Endodermal cell (in vitro differentiated cells): ENCODE results near the gene BBC3. TPM values are rescaled to one million over a fixed set of nuclear protein-coding genes. Genes with fewer than 3 reads are reported as not detected.
"Not testable (repeated sequence)": the region's sequence is repeated elsewhere in the genome, so short reads cannot be mapped to it uniquely, and the experiment has no call there.

Experiments
- DNase-seq: peaks from one replicate; pipeline ENCODE4 v3.0.0-alpha.2; 2017
- H3K27ac ChIP-seq: 2 replicates; pipeline ENCODE4 v1.5.1; 2013; ENCODE audit warnings: mild to moderate bottlenecking, low read depth, low read length, moderate library complexity
- H3K27me3 ChIP-seq: 2 replicates; pipeline ENCODE4 v1.6.1; 2013; ENCODE audit warnings: mild to moderate bottlenecking, low read length, moderate library complexity; ENCODE audit not compliant: insufficient read depth, control insufficient read depth, poor library complexity, severe bottlenecking
- H3K36me3 ChIP-seq: 2 replicates; pipeline ENCODE4 v1.7.0; 2013; ENCODE audit warnings: mild to moderate bottlenecking, low read length, moderate library complexity; ENCODE audit not compliant: control insufficient read depth, insufficient read depth
- H3K4me1 ChIP-seq: one replicate; pipeline ENCODE4 v1.7.0; 2013; ENCODE audit warnings: low read length; ENCODE audit not compliant: control insufficient read depth, insufficient read depth
- H3K4me3 ChIP-seq: 2 replicates; pipeline ENCODE4 v1.5.1; 2013; ENCODE audit warnings: mild to moderate bottlenecking, low read length, moderate library complexity
- H3K9ac ChIP-seq: 2 replicates; pipeline ENCODE4 v1.6.1; 2013; ENCODE audit warnings: mild to moderate bottlenecking, low read length, moderate library complexity; ENCODE audit not compliant: poor library complexity, severe bottlenecking; ENCODE audit errors: extremely low read depth
- H3K9me3 ChIP-seq: 2 replicates; pipeline ENCODE4 v1.6.1; 2013; ENCODE audit warnings: mild to moderate bottlenecking, low read length, moderate library complexity; ENCODE audit not compliant: control insufficient read depth
- H3K27ac Mint-ChIP-seq: 2 replicates; pipeline ENCODE4 v1.8.0; 2020; ENCODE audit warnings: mixed read lengths
- H3K27me3 Mint-ChIP-seq: 2 replicates; pipeline ENCODE4 v1.8.0; 2021; ENCODE audit warnings: mild to moderate bottlenecking, mixed read lengths; ENCODE audit not compliant: insufficient read depth
- H3K36me3 Mint-ChIP-seq: 2 replicates; pipeline ENCODE4 v1.8.0; 2020; ENCODE audit warnings: low read depth, mixed read lengths
- H3K4me1 Mint-ChIP-seq: 2 replicates; pipeline ENCODE4 v1.8.0; 2020; ENCODE audit warnings: mixed read lengths
- H3K4me3 Mint-ChIP-seq: 2 replicates; pipeline ENCODE4 v1.8.0; 2020; ENCODE audit warnings: mild to moderate bottlenecking, moderate library complexity, mixed read lengths
- H3K9me3 Mint-ChIP-seq: 2 replicates; pipeline ENCODE4 v1.8.0; 2020; ENCODE audit warnings: mild to moderate bottlenecking, mixed read lengths
- CTCF ChIP-seq: fragments of 200-600 bp; sonication (generic); conservative IDR thresholded peaks from 2 replicates; pipeline ENCODE4 v1.5.0; 2021; ENCODE audit warnings: antibody characterized with exemption, mild to moderate bottlenecking
- WGBS, 2 experiments: methylation state at CpG; one replicate each; pipeline versions ENCODE4 v1.1.5 to v1.1.7; 2013; ENCODE audit warnings: missing lambda C conversion rate in 2 of 2, mixed read lengths in 1 of 2; ENCODE audit not compliant: insufficient coverage in 1 of 2, insufficient read length in 1 of 2; 5-methylcytosine and 5-hydroxymethylcytosine counted together
- total RNA-seq, 2 donors: library from RNA; stranded (reverse); fragmentation: NEBNext Ultra II Directional in 1 of 2; extraction: Animal tissue kit (Norgen Biotek cat#: 25700) in 1 of 2; gene quantifications; 2 replicates in 1 of 2; 3 replicates in 1 of 2; pipeline ENCODE4 v1.2.1, GENCODE V29; 2021

BBC3 gene
- total RNA-seq, 2 donors from 2014 or later: 8.8 to 13.4 TPM

- Histone ChIP-seq H3K9ac (no peak overlapping the region), H3K27ac (no peak overlapping the region), H3K9me3 (no peaks in the 10 kb centered on the region), H3K4me1 (peaks cover 7% of the 10 kb centered on the region), H3K4me3 (no peak overlapping the region), H3K27me3 (no peaks in the 10 kb centered on the region), H3K36me3 (peaks cover 9% of the 10 kb centered on the region)
- WGBS, 2 experiments: 97 to 100% methylated on average over 4 of the region's 5 CpGs
- peaks cover 9% of the 10 kb centered on the region for H3K36me3 Mint-ChIP-seq
- H3K4me1 Mint-ChIP-seq: peaks cover 9% of the 10 kb centered on the region
- no peak for DNase-seq
- peaks cover 6% of the 10 kb centered on the region for H3K27me3 Mint-ChIP-seq
- no peak for TF ChIP-seq CTCF
- no peak overlapping the region for H3K27ac Mint-ChIP-seq
- H3K4me3 Mint-ChIP-seq: no peak overlapping the region
- no peaks in the 10 kb centered on the region for H3K9me3 Mint-ChIP-seq
Measured at GRCh38 chr19:47253970-47254369, 23.0 kb upstream of the BBC3 start.

- Histone ChIP-seq H3K9me3 (no peaks in the 10 kb centered on the region), H3K4me1 (peaks cover 4% of the 10 kb centered on the region), H3K9ac (no peak overlapping the region), H3K36me3 (peaks cover 4% of the 10 kb centered on the region), H3K27ac (no peak overlapping the region), H3K4me3 (no peak overlapping the region), H3K27me3 (no peaks in the 10 kb centered on the region)
- H3K36me3 Mint-ChIP-seq: peaks cover 5% of the 10 kb centered on the region
- H3K27me3 Mint-ChIP-seq: peaks cover 6% of the 10 kb centered on the region
- DNase-seq: no peak
- no peaks in the 10 kb centered on the region for H3K9me3 Mint-ChIP-seq
- 78 to 92% methylated on average over 2 to 3 of the region's 3 CpGs for WGBS, 2 experiments
- no peak overlapping the region for H3K4me3 Mint-ChIP-seq
- TF ChIP-seq CTCF: no peak
- no peak overlapping the region for H3K27ac Mint-ChIP-seq
- peaks cover 9% of the 10 kb centered on the region for H3K4me1 Mint-ChIP-seq
Measured at GRCh38 chr19:47253467-47253881, 22.5 kb upstream of the BBC3 start.

- H3K36me3 ChIP-seq, H3K27me3 ChIP-seq, H3K4me3 ChIP-seq, H3K27ac Mint-ChIP-seq, DNase-seq, H3K36me3 Mint-ChIP-seq, H3K4me1 ChIP-seq, H3K27me3 Mint-ChIP-seq, H3K27ac ChIP-seq, H3K9me3 Mint-ChIP-seq, H3K4me3 Mint-ChIP-seq, H3K9me3 ChIP-seq, H3K4me1 Mint-ChIP-seq, H3K9ac ChIP-seq: not testable (repeated sequence)
- WGBS, 2 experiments: 72 to 96% methylated on average over 3 to 6 of the region's 8 CpGs
Measured at GRCh38 chr19:47253016-47253415, 22.0 kb upstream of the BBC3 start.

GRCh38 chr19:47247308-47247990 lies 16.4 kb upstream of the BBC3 start:
- H3K9me3 Mint-ChIP-seq: no peaks in the 10 kb centered on the region
- no peaks in the 10 kb centered on the region for H3K36me3 Mint-ChIP-seq
- no peak overlapping the region for H3K4me3 ChIP-seq
- 54 to 89% methylated on average over 11 to 23 of the region's 25 CpGs for WGBS, 2 experiments
- H3K27ac Mint-ChIP-seq: peak overlapping the region; percentile 87
- no peak overlapping the region for H3K4me3 Mint-ChIP-seq
- no peaks in the 10 kb centered on the region for H3K4me1 Mint-ChIP-seq
- no peaks in the 10 kb centered on the region for H3K36me3 ChIP-seq
- H3K27me3 Mint-ChIP-seq: peaks cover 13% of the 10 kb centered on the region
- H3K27ac ChIP-seq: no peak overlapping the region
- H3K4me1 ChIP-seq: no peaks in the 10 kb centered on the region
- TF ChIP-seq CTCF: peak; percentile 98
- H3K9me3 ChIP-seq: no peaks in the 10 kb centered on the region
- DNase-seq: peak; percentile 92
- peaks cover 6% of the 10 kb centered on the region for H3K27me3 ChIP-seq
- H3K9ac ChIP-seq: no peak overlapping the region
